ENCODE data around the gene BTBD17. TPM values are rescaled to one million over a fixed set of nuclear protein-coding genes. Genes with fewer than 3 reads are reported as not detected.

BTBD17 gene
- total RNA-seq, 4 donors from 2014 or later: not detected

GRCh38 chr17:74404789-74405188, 43.1 kb upstream of the BTBD17 start:
- no peaks in the 10 kb centered on the region for H3K4me1 ChIP-seq
- 58 to 68% methylated on average over 6 of the region's 6 CpGs for WGBS, 2 donors
- H3K9me3 ChIP-seq: no peaks in the 10 kb centered on the region
- H3K36me3 ChIP-seq: no peaks in the 10 kb centered on the region
- no peak overlapping the region for H3K4me3 ChIP-seq
- DNase-seq: no peak
- TF ChIP-seq POLR2A (IDR thresholded peaks at IDR 0.05) (no peak), CTCF (IDR thresholded peaks at IDR 0.05) (no peak)
- H3K27me3 ChIP-seq: peaks cover 0 to 30% (median 0%) of the 10 kb centered on the region in 4 donors
- no peak overlapping the region for H3K27ac ChIP-seq
- intact Hi-C loops (cut with DNase I): no loop called here

GRCh38 chr17:74404218-74404617, 42.5 kb upstream of the BTBD17 start:
- no peak overlapping the region for H3K27ac ChIP-seq
- H3K36me3 ChIP-seq: no peaks in the 10 kb centered on the region
- no peak for DNase-seq
- H3K9me3 ChIP-seq: no peaks in the 10 kb centered on the region
- no peak overlapping the region for H3K4me3 ChIP-seq
- intact Hi-C loops (cut with DNase I): no loop called here
- no peak for TF ChIP-seq POLR2A (IDR thresholded peaks at IDR 0.05)
- TF ChIP-seq CTCF (IDR thresholded peaks at IDR 0.05): no peak
- H3K4me1 ChIP-seq: no peaks in the 10 kb centered on the region
- WGBS, 2 donors: 100% methylated on average over 1 of the region's 7 CpGs; no CpG with 5 or more reads in 1 of the 2 donors
- peaks cover 0 to 28% (median 0%) of the 10 kb centered on the region in 4 donors for H3K27me3 ChIP-seq

GRCh38 chr17:74403512-74404137, 42.0 kb upstream of the BTBD17 start:
- H3K4me1 ChIP-seq: no peaks in the 10 kb centered on the region
- H3K9me3 ChIP-seq: no peaks in the 10 kb centered on the region
- H3K27me3 ChIP-seq: peaks cover 0 to 28% (median 0%) of the 10 kb centered on the region in 4 donors
- 52 to 72% methylated on average over 7 to 10 of the region's 12 CpGs for WGBS, 2 donors
- intact Hi-C loops (cut with DNase I): no loop called here
- H3K4me3 ChIP-seq: no peak overlapping the region
- TF ChIP-seq CTCF (IDR thresholded peaks at IDR 0.05) (no peak), POLR2A (IDR thresholded peaks at IDR 0.05) (no peak)
- H3K27ac ChIP-seq: no peak overlapping the region
- no peak for DNase-seq
- no peaks in the 10 kb centered on the region for H3K36me3 ChIP-seq

- intact Hi-C loops (cut with DNase I): no loop called here
- Histone ChIP-seq H3K27ac (no peak overlapping the region), H3K27me3 (peaks cover 0 to 28% (median 0%) of the 10 kb centered on the region in 4 donors), H3K4me3 (no peak overlapping the region), H3K36me3 (no peaks in the 10 kb centered on the region), H3K4me1 (no peaks in the 10 kb centered on the region), H3K9me3 (no peaks in the 10 kb centered on the region)
- WGBS, 2 donors: 85 to 96% methylated on average over 6 to 7 of the region's 7 CpGs
- no peak for DNase-seq
- TF ChIP-seq CTCF (IDR thresholded peaks at IDR 0.05): no peak
- no peak for TF ChIP-seq POLR2A (IDR thresholded peaks at IDR 0.05)
These were observed 40.4 kb upstream of the BTBD17 start for GRCh38 chr17:74402048-74402447.

GRCh38 chr17:74396567-74396966, 34.9 kb upstream of the BTBD17 start:
- Histone ChIP-seq H3K9me3 (no peaks in the 10 kb centered on the region), H3K4me1 (peaks cover 0 to 7% (median 0%) of the 10 kb centered on the region in 3 donors), H3K36me3 (no peaks in the 10 kb centered on the region), H3K4me3 (no peak overlapping the region), H3K27ac (no peak overlapping the region), H3K27me3 (no peaks in the 10 kb centered on the region)
- TF ChIP-seq CTCF (IDR thresholded peaks at IDR 0.05) (no peak), POLR2A (IDR thresholded peaks at IDR 0.05) (no peak)
- 80 to 83% methylated on average over 4 of the region's 4 CpGs for WGBS, 2 donors
- no peak for DNase-seq
- intact Hi-C loops (cut with DNase I): no loop called here

Measured in esophagus squamous epithelium (tissue), 5 donors.